HEK293 (cell line): ENCODE results near the gene AK1.

Experiments used
- CTCF ChIA-PET: fragments of 350-600 bp; formaldehyde crosslinking; extraction: SDS; loops from one replicate; lab custom pipeline; 2021; ENCODE audit warnings: antibody characterized with exemption; lab: Yijun Ruan, JAX
- POLR2A ChIA-PET: fragments of 300-600 bp; formaldehyde crosslinking; extraction: SDS; loops from one replicate; lab custom pipeline; 2020; ENCODE audit warnings: antibody characterized with exemption, inconsistent platforms; lab: Yijun Ruan, JAX
- H3K27ac ChIP-seq: fragments of 200-500 bp; sonication (Bioruptor generic); 2 replicates; pipeline ENCODE4 v1.5.1; 2014; ENCODE audit warnings: low read depth, low read length, control low read depth, inconsistent platforms; ENCODE audit errors: extremely low read depth
- H3K36me3 ChIP-seq, 2 experiments: fragments of 200-500 bp in 1 of 2; sonication (Bioruptor generic) in 1 of 2; 1 replicate in 1 of 2; 2 replicates in 1 of 2; pipeline ENCODE4 v1.5.1; 2014 to 2017; ENCODE audit warnings: inconsistent platforms in 2 of 2, low read length in 2 of 2; ENCODE audit not compliant: control insufficient read depth in 2 of 2, insufficient read depth in 1 of 2
- H3K4me1 ChIP-seq: fragments of 200-500 bp; sonication (Bioruptor generic); 2 replicates; pipeline ENCODE4 v1.5.1; 2014; ENCODE audit warnings: mild to moderate bottlenecking, low read length, inconsistent platforms; ENCODE audit not compliant: control insufficient read depth, insufficient read depth
- H3K4me3 ChIP-seq: 2 replicates; pipeline ENCODE4 v1.5.1; 2011; ENCODE audit warnings: low read depth, mild to moderate bottlenecking, control low read depth, low read length, moderate library complexity
- H3K9me3 ChIP-seq: fragments of 200-500 bp; sonication (Bioruptor generic); 2 replicates; pipeline ENCODE4 v1.5.1; 2014; ENCODE audit warnings: low read depth, low read length, inconsistent platforms; ENCODE audit not compliant: control insufficient read depth, insufficient read depth
- EGR2 ChIP-seq: fragments of 450-650 bp; formaldehyde crosslinking; IDR thresholded peaks from 2 replicates; pipeline ENCODE4 v1.5.1; 2016; ENCODE audit warnings: low read depth, missing biosample characterization, missing genetic modification characterization
- PRDM10 ChIP-seq: fragments of 450-650 bp; formaldehyde crosslinking; IDR thresholded peaks from 2 replicates; pipeline ENCODE4 v1.5.1; 2016; ENCODE audit warnings: missing biosample characterization, missing genetic modification characterization
- ZFP3 ChIP-seq: fragments of 450-650 bp; formaldehyde crosslinking; IDR thresholded peaks from 2 replicates; pipeline ENCODE4 v1.5.1; 2016; ENCODE audit warnings: low read depth, missing biosample characterization, missing genetic modification characterization
- ZNF121 ChIP-seq: fragments of 450-650 bp; formaldehyde crosslinking; IDR thresholded peaks from 2 replicates; pipeline ENCODE4 v1.5.1; 2016; ENCODE audit warnings: missing biosample characterization, missing genetic modification characterization
- ZNF146 ChIP-seq: fragments of 450-650 bp; formaldehyde crosslinking; IDR thresholded peaks from 2 replicates; pipeline ENCODE4 v1.5.1; 2016; ENCODE audit warnings: missing biosample characterization, missing genetic modification characterization
- ZNF148 ChIP-seq: fragments of 450-650 bp; formaldehyde crosslinking; IDR thresholded peaks from 2 replicates; pipeline ENCODE4 v1.5.0; 2017; ENCODE audit warnings: missing biosample characterization, missing genetic modification characterization, borderline replicate concordance
- ZNF335 ChIP-seq: fragments of 450-650 bp; formaldehyde crosslinking; conservative IDR thresholded peaks from 2 replicates; pipeline ENCODE4 v1.5.1; 2016; ENCODE audit warnings: missing biosample characterization, missing genetic modification characterization
- ZNF449 ChIP-seq: fragments of 450-650 bp; formaldehyde crosslinking; IDR thresholded peaks from 2 replicates; pipeline ENCODE4 v1.5.1; 2017; ENCODE audit warnings: missing biosample characterization, mild to moderate bottlenecking, missing genetic modification characterization, moderate library complexity
- ZNF529 ChIP-seq: fragments of 450-650 bp; formaldehyde crosslinking; IDR thresholded peaks from 2 replicates; pipeline ENCODE4 v1.5.1; 2017; ENCODE audit warnings: missing genetic modification characterization, missing biosample characterization; ENCODE audit not compliant: insufficient replicate concordance
- ZNF623 ChIP-seq: fragments of 450-650 bp; formaldehyde crosslinking; IDR thresholded peaks from 2 replicates; pipeline ENCODE4 v1.5.1; 2016; ENCODE audit warnings: missing biosample characterization, missing genetic modification characterization
- ZNF707 ChIP-seq: fragments of 450-650 bp; formaldehyde crosslinking; IDR thresholded peaks from 2 replicates; pipeline ENCODE4 v1.5.1; 2016; ENCODE audit warnings: missing biosample characterization, missing genetic modification characterization
- ZSCAN30 ChIP-seq: fragments of 450-650 bp; IDR thresholded peaks from 2 replicates; pipeline ENCODE4 v1.5.1; 2018; ENCODE audit warnings: missing biosample characterization, mild to moderate bottlenecking, missing genetic modification characterization, moderate library complexity

The AK1 gene

DNA sequence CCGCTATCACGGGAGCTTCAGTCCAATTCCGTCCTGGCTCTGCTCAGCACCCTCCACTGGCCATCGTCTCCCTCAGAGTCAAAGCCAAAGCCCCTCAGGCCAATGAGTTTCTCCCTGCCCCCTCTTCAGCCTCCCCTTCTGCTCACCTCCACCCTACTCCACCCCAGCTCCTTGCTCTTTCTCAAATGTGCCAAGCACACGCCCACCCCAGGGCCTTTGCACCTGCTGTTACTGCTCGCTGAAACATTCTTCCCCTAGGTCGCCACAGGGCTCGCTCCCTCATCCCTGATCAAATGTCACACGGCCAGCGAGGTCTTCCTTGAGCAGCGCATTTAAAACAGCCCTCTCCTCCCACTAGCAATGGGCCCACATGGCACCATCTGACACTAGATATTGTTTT lies 16.7 kb downstream of the AK1 start:
- no peak overlapping the region for H3K4me3 ChIP-seq
- ChIA-PET CTCF (interaction anchor here (3.6 kb wide), 1 partner anchor 9 kb away, joined by 18 read pairs; no protein-coding TSS in a partner anchor), POLR2A (interaction anchor here (0.7 kb wide), 1 partner anchor 13 kb away, joined by 5 read pairs; no protein-coding TSS in a partner anchor)
- no peak overlapping the region for H3K27ac ChIP-seq
- H3K9me3 ChIP-seq: no peaks in the 10 kb centered on the region
- H3K4me1 ChIP-seq: no peaks in the 10 kb centered on the region; the same call in 1 of the 2 replicates
- peaks cover 0 to 1% of the 10 kb centered on the region in 2 experiments; a peak in 1 of 3 replicates for H3K36me3 ChIP-seq
- TF ChIP-seq ZNF449: no peak
- no peak for TF ChIP-seq PRDM10 (tag by site-specific recombination)
- TF ChIP-seq EGR2 (tag by site-specific recombination): peak; percentile 33; the same call in 1 of the 2 replicates
- TF ChIP-seq ZNF707 (tag by site-specific recombination): no peak
- no peak for TF ChIP-seq ZSCAN30 (tag by site-specific recombination)
- no peak for TF ChIP-seq ZNF146 (tag by site-specific recombination)
- peak; percentile 97 for TF ChIP-seq ZNF623 (tag by site-specific recombination)

DNA sequence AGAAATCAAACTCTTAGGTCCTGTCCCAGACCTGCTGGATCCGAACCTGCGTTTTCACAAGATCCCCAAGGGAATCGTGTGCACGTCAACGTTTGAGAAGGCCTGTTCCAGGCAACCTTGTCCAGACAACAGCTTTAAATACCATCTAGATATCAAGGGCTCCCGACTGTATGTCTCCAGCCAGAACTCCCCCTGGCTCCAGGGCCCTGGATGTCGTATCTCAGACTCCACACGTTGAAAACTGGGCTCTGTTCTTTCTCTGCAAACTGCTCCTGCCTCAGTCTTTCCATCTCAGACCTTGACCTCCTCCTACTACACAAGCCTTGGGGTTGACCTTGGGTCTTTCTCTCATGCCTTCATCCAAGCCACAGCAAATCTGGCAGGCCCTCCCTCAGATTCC lies 17.2 kb downstream of the AK1 start:
- CTCF ChIA-PET: interaction anchor here (1.1 to 3.6 kb wide), 2 partner anchors 9 to 21 kb away, joined by 3 to 18 read pairs; no protein-coding TSS in a partner anchor

DNA sequence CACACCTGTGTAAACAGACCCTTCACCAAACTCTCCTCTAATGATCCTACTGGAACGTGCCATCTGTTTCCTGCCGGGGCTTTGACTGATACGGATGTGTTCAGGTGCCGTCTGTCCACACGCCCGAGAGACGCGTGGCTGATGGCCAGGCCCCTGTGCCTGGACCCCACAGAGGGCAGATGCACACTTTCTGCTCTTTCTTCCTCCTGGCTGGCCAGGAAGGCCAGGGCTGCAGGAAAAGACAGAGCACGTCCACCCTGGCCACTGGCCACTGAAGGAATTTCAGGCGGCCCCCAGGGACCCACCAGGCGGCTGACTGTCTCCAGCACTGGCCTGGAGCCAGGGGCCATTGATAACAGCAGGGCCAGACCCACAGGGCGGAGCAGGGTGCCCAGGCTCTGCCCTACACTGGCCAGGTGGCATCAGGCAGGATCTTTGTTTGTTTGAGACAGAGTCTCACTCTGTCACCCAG lies 19.4 kb downstream of the AK1 start:
- Histone ChIP-seq H3K27ac (no peak overlapping the region), H3K4me1 (no peaks in the 10 kb centered on the region), H3K9me3 (no peaks in the 10 kb centered on the region), H3K36me3 (no peaks in the 10 kb centered on the region), H3K4me3 (no peak overlapping the region)
- POLR2A ChIA-PET: no interaction called here
- CTCF ChIA-PET: interaction anchor here (1.0 to 3.6 kb wide), 2 partner anchors 12 kb away, joined by 8 to 18 read pairs; no protein-coding TSS in a partner anchor
- TF ChIP-seq PRDM10 (tag by site-specific recombination): peak; percentile 55
- peak; percentile 58 for TF ChIP-seq ZNF335
- TF ChIP-seq ZFP3 (tag by site-specific recombination): no peak

More for the DNA sequence above, 17.2 kb downstream of the AK1 start:
- TF ChIP-seq ZNF121 (tag by site-specific recombination) (no peak), ZNF529 (tag by site-specific recombination) (no peak), ZNF148 (tag by site-specific recombination) (no peak)
- H3K27ac ChIP-seq: no peak overlapping the region
- no peaks in the 10 kb centered on the region for H3K9me3 ChIP-seq
- no peak overlapping the region for H3K4me3 ChIP-seq
- no peaks in the 10 kb centered on the region for H3K36me3 ChIP-seq
- POLR2A ChIA-PET: interaction anchor here (0.7 to 1.8 kb wide), 3 partner anchors 9 to 33 kb away, joined by 3 to 8 read pairs (median 5); no protein-coding TSS in a partner anchor
- H3K4me1 ChIP-seq: no peaks in the 10 kb centered on the region; the same call in 1 of the 2 replicates
